ENCODE measurements around the gene OMA1. TPM values are rescaled to one million over a fixed set of nuclear protein-coding genes. Genes with fewer than 3 reads are reported as not detected.
"Not testable (repeated sequence)": the region's sequence is repeated elsewhere in the genome, so short reads cannot be mapped to it uniquely, and the experiment has no call there.

OMA1 gene
- total and polyA plus RNA-seq, 2 donors from 2014 or later: 24.8 to 42.6 TPM

DNA sequence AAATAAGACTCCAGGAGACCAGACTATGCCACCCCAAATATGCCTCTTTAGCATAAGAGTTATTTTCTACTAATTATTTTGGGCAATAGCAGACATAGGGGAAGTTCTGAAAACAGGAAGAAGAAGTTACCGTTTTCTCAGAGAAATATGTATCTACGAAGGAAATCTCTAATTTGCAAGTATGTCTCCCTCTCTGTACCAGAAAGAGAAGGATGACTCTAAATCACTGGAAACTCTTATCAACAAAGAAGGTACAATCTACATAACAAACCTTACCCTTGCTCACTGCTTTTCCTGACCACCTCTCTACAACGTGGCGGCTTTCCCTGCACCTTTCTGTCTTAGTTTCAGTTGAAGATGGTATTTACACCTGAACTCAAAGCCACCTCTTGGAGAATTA lies 49.0 kb downstream of the OMA1 start:
- H3K36me3 ChIP-seq (ENCODE audit: control insufficient read depth in 2 of 3, insufficient read depth in 3 of 3, low read length in 3 of 3): no peaks in the 10 kb centered on the region
- DNase-seq (no peak), FAIRE-seq (no peak)
- no peak overlapping the region for H3K9ac ChIP-seq (ENCODE audit: low read length in 3 of 3)
- intact Hi-C loops (cut with DNase I): no loop called here
- H3K27me3 ChIP-seq (ENCODE audit: control insufficient read depth, insufficient read depth, low read length): no peaks in the 10 kb centered on the region
- TF ChIP-seq, protein P1, sequence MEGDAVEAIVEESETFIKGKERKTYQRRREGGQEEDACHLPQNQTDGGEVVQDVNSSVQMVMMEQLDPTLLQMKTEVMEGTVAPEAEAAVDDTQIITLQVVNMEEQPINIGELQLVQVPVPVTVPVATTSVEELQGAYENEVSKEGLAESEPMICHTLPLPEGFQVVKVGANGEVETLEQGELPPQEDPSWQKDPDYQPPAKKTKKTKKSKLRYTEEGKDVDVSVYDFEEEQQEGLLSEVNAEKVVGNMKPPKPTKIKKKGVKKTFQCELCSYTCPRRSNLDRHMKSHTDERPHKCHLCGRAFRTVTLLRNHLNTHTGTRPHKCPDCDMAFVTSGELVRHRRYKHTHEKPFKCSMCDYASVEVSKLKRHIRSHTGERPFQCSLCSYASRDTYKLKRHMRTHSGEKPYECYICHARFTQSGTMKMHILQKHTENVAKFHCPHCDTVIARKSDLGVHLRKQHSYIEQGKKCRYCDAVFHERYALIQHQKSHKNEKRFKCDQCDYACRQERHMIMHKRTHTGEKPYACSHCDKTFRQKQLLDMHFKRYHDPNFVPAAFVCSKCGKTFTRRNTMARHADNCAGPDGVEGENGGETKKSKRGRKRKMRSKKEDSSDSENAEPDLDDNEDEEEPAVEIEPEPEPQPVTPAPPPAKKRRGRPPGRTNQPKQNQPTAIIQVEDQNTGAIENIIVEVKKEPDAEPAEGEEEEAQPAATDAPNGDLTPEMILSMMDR (IDR thresholded peaks at IDR 0.05; ENCODE audit: borderline replicate concordance, extremely low read depth, insufficient read depth): no peak
- no peaks in the 10 kb centered on the region for H3K4me1 ChIP-seq (ENCODE audit: control insufficient read depth in 2 of 3, insufficient read depth in 2 of 3, low read depth in 1 of 3, low read length in 3 of 3)
- no peak overlapping the region for H3K27ac ChIP-seq (ENCODE audit: low read depth in 2 of 2, low read length in 2 of 2)
- no peak overlapping the region for H3K4me3 ChIP-seq (ENCODE audit: low read length in 3 of 3)
- no peaks in the 10 kb centered on the region for H3K9me3 ChIP-seq (ENCODE audit: control insufficient read depth in 2 of 3, insufficient read depth in 1 of 3, low read length in 3 of 3)

DNA sequence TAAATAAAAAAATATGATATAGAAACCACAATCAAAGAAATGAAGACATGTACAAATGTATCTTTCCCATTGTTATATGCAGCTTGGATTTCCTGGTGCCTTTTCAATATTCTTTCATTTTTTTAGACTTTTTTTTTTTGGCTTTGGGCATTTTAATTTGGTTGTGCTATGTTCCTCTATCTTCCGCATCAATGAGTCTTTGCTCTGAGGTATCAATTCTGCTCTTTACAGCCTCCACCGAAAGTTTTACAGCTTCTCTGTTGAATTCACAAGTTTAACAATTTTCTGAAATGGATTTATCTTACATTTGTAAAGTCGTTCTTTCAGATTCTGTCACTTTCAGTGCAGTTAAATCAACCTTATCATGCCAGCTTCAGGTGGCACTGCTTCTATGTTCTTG lies 50.5 kb downstream of the OMA1 start:
- no peak overlapping the region for H3K27ac ChIP-seq (ENCODE audit: low read depth in 2 of 2, low read length in 2 of 2)
- DNase-seq (no peak), FAIRE-seq (no peak)
- H3K9ac ChIP-seq (ENCODE audit: low read length in 3 of 3): no peak overlapping the region
- intact Hi-C loops (cut with DNase I): no loop called here
- H3K4me1 ChIP-seq (ENCODE audit: control insufficient read depth in 2 of 3, insufficient read depth in 2 of 3, low read depth in 1 of 3, low read length in 3 of 3): no peaks in the 10 kb centered on the region
- no peak overlapping the region for H3K4me3 ChIP-seq (ENCODE audit: low read length in 3 of 3)
- no peaks in the 10 kb centered on the region for H3K27me3 ChIP-seq (ENCODE audit: control insufficient read depth, insufficient read depth, low read length)
- no peaks in the 10 kb centered on the region for H3K9me3 ChIP-seq (ENCODE audit: control insufficient read depth in 2 of 3, insufficient read depth in 1 of 3, low read length in 3 of 3)
- TF ChIP-seq, protein P1 (IDR thresholded peaks at IDR 0.05; ENCODE audit: borderline replicate concordance, extremely low read depth, insufficient read depth): no peak
- no peaks in the 10 kb centered on the region for H3K36me3 ChIP-seq (ENCODE audit: control insufficient read depth in 2 of 3, insufficient read depth in 3 of 3, low read length in 3 of 3)

DNA sequence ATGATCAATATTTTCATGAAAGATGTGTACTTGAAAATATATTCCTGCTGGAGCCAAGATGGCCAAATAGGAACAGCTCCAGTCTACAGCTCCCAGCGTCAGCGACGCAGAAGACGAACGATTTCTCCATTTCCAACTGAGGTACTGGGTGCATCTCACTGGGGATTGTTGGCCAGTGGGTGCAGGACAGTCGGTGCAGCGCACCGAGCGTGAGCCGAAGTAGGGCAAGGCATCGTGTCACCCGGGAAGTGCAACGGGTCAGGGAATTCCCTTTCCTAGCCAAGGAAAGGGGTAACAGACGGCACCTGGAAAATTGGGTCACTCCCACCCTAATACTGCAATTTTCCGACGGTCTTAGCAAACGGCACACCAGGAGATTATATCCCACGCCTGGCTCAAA lies 57.6 kb downstream of the OMA1 start:
- H3K36me3 ChIP-seq (ENCODE audit: control insufficient read depth in 2 of 3, insufficient read depth in 3 of 3, low read length in 3 of 3); H3K27me3 ChIP-seq (ENCODE audit: control insufficient read depth, insufficient read depth, low read length); H3K4me1 ChIP-seq (ENCODE audit: control insufficient read depth in 2 of 3, insufficient read depth in 2 of 3, low read depth in 1 of 3, low read length in 3 of 3); H3K27ac ChIP-seq (ENCODE audit: low read depth in 2 of 2, low read length in 2 of 2); DNase-seq; intact Hi-C loops (cut with DNase I); FAIRE-seq; H3K9ac ChIP-seq (ENCODE audit: low read length in 3 of 3); H3K9me3 ChIP-seq (ENCODE audit: control insufficient read depth in 2 of 3, insufficient read depth in 1 of 3, low read length in 3 of 3); H3K4me3 ChIP-seq (ENCODE audit: low read length in 3 of 3): not testable (repeated sequence)

DNA sequence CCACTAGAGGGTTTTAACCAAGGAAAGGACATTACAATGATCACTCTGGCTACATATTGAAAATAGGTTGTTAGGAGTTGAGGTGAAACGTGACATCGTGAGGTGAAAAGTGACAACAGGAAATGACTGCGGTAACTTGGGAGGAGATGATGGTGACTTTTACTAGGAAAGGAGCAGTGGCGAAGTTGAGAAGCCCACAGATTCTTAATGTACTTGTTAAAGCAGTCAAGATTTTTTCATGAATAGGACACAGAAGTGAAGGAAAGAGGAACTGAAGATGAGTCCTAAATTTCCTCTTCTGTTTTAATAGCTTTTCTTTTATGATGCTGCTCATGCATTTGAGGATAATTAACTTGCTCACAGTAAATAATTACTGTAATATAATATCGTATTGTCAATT lies 59.5 kb downstream of the OMA1 start:
- no peaks in the 10 kb centered on the region for H3K27me3 ChIP-seq (ENCODE audit: control insufficient read depth, insufficient read depth, low read length)
- no peak overlapping the region for H3K4me3 ChIP-seq (ENCODE audit: low read length in 3 of 3)
- TF ChIP-seq, protein P1 (IDR thresholded peaks at IDR 0.05; ENCODE audit: borderline replicate concordance, extremely low read depth, insufficient read depth): no peak
- DNase-seq (no peak), FAIRE-seq (no peak)
- H3K36me3 ChIP-seq (ENCODE audit: control insufficient read depth in 2 of 3, insufficient read depth in 3 of 3, low read length in 3 of 3): peaks cover 0 to 5% (median 0%) of the 10 kb centered on the region in 3 donors
- H3K27ac ChIP-seq (ENCODE audit: low read depth in 2 of 2, low read length in 2 of 2): no peak overlapping the region
- no peaks in the 10 kb centered on the region for H3K4me1 ChIP-seq (ENCODE audit: control insufficient read depth in 2 of 3, insufficient read depth in 2 of 3, low read depth in 1 of 3, low read length in 3 of 3)
- intact Hi-C loops (cut with DNase I): no loop called here
- H3K9ac ChIP-seq (ENCODE audit: low read length in 3 of 3): no peak overlapping the region
- no peaks in the 10 kb centered on the region for H3K9me3 ChIP-seq (ENCODE audit: control insufficient read depth in 2 of 3, insufficient read depth in 1 of 3, low read length in 3 of 3)

Measured in kidney (tissue), 14 donors.